ENCODE results near the gene IMMP2L.
"Not testable (repeated sequence)": the region's sequence is repeated elsewhere in the genome, so short reads cannot be mapped to it uniquely, and the experiment has no call there.

Gene IMMP2L

DNA sequence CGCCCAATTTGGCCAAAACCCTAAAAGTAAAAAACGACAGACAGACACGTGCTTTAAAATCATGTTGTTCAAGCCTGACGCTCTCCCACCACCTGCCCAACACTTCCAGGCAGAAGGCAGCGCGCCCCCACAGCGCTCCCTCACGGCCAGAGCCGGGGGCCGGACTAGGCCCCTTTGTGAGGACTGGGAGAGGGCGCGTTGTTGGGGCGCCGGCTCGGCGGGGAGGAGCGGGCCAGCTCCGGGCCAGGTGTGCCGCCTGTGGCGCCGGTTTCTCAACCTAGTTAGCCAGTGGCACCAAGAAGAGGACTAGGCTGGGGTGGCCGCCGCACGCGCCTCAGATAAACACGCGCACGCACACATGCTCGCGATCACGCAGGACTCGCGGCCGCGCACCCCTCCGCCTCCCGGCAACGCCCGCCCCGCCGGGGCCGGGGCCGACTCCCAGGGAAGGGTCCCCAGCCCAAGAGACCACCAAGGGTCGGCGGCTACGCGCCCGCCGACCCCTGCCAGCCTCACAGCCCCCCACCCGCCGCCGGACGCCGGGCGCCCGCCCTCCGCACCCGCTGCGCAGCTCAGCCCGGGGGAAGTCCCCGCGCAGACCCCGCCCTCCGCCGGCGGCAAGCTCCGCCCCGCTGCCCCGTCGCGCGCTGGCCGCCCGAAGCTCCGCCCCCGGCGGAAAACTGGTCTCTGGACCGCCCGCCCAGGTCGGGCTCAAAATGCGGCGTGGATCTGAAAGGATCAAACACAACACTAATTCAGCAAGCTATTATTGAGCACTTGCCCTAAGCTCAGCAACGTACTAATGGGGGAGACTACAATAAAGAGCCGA is at the start of gene IMMP2L:
Gene IMMP2L, minus strand, starts transcription at position 589 of the 829 bp plus-strand sequence.
- H3K4me3 ChIP-seq (ENCODE audit: low read depth, low read length), result peak within 1 kb of the TSS; percentile 59
- DNase-seq (ENCODE audit: low read depth), result peak; percentile 92
- TF ChIP-seq CTCF (IDR thresholded peaks at IDR 0.05; ENCODE audit: insufficient read depth, low read depth, low read length, missing control alignments), result peak; percentile 47

DNA sequence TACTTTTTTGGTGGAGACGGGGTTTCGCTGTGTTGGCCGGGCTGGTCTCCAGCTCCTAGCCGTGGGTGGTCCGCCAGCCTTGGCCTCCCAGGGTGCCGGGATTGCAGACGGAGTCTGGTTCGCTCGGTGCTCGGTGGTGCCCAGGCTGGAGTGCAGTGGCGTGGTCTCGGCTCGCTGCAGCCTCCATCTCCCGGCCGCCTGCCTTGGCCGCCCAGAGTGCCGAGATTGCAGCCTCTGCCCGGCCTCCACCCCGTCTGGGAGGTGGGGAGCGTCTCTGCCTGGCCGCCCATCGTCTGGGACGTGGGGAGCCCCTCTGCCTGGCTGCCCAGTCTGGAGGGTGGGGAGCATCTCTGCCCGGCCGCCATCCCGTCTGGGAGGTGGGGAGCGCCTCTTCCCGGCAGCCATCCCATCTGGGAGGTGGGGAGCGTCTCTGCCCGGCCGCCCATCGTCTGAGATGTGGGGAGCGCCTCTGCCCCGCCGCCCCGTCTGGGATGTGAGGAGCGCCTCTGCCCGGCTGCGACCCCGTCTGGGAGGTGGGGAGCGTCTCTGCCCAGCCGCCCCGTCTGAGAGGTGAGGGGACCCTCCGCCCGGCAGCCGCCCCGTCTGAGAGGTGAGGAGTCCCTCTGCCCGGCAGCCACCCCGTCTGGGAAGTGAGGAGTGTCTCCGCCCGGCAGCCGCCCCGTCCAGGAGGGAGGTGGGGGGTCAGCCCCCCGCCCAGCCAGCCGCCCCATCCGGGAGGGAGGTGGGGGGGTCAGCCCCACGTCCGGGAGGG is 47.4 kb upstream of the IMMP2L start:
- not testable (repeated sequence) for DNase-seq (ENCODE audit: low read depth); H3K4me3 ChIP-seq (ENCODE audit: low read depth, low read length)

DNA sequence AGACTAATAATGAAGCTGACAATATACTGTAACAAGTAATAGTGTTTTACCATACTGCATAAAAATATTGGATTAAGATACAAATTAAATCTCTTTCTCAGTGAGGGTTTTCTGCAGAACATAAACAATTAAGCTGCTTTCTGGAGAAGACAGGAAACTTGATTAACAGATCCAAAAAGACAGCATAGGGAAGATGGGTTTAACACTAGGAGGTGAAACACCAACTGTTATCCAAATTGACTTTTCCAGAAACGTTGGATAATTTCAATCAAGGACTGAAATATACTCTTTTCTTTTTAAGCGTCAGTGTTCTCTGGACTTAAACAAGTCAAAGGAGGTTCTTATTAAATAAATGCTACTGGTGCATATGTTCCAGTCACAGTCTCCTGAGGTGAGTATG is 45.3 kb upstream of the IMMP2L start:
- no peak for TF ChIP-seq CTCF (IDR thresholded peaks at IDR 0.05; ENCODE audit: insufficient read depth, low read depth, low read length, missing control alignments)
- no peak for DNase-seq (ENCODE audit: low read depth)
- no peak overlapping the region for H3K4me3 ChIP-seq (ENCODE audit: low read depth, low read length)

- no peak overlapping the region for H3K4me3 ChIP-seq (ENCODE audit: low read depth, low read length)
- TF ChIP-seq CTCF (IDR thresholded peaks at IDR 0.05; ENCODE audit: insufficient read depth, low read depth, low read length, missing control alignments), result no peak
- DNase-seq (ENCODE audit: low read depth), result no peak
These were observed 43.0 kb upstream of the IMMP2L start for GRCh38 chr7:111605246-111605645.

- DNase-seq (ENCODE audit: low read depth), result no peak
- TF ChIP-seq CTCF (IDR thresholded peaks at IDR 0.05; ENCODE audit: insufficient read depth, low read depth, low read length, missing control alignments), result no peak
- no peak overlapping the region for H3K4me3 ChIP-seq (ENCODE audit: low read depth, low read length)
These were observed 37.8 kb upstream of the IMMP2L start for GRCh38 chr7:111600091-111600490.

DNA sequence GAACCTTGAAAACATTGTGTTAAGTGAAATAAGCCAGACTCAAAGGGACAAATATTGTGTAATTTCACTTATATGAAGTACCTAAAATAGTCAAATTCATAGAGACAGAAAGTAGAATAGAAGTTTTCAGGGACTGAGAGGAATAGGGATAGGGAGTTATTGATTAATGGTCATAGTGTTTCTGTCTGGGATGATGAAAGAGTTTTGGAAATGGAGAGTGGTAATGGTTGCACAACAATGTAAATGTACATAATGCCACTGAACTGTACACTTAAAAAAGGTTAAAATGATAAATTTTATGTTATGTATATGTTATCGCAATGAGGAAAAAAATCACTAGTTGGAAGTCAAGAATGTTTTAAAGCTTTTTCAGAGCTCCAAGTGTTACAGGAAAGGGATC is 33.5 kb upstream of the IMMP2L start:
- no peak overlapping the region for H3K4me3 ChIP-seq (ENCODE audit: low read depth, low read length)
- DNase-seq (ENCODE audit: low read depth), result no peak
- TF ChIP-seq CTCF (IDR thresholded peaks at IDR 0.05; ENCODE audit: insufficient read depth, low read depth, low read length, missing control alignments), result no peak

DNA sequence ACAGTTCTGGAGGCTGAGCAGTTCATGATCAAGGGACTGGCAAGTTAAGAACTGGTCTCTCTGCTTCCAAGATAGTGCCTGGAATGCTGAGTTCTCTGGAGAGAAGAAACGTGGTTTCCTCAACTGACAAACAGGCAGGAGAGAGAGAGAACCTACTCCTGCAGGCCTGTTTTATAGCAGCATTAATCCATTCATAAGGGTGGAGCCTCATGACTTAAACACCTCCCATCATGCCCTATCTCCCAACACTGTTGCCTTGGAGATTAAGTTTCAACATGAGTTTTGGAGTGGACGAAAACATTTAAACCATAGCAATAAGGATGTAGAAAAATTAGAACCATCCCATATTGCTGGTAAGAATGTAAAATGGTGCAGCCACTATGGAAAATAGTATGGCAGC is 32.3 kb upstream of the IMMP2L start:
- DNase-seq (ENCODE audit: low read depth), result no peak
- no peak overlapping the region for H3K4me3 ChIP-seq (ENCODE audit: low read depth, low read length)
- no peak for TF ChIP-seq CTCF (IDR thresholded peaks at IDR 0.05; ENCODE audit: insufficient read depth, low read depth, low read length, missing control alignments)
